Neuronal stem cell (in vitro differentiated cells): ENCODE results near the gene RBMS2.

Experiments used
- DNase-seq: peaks from one replicate; pipeline ENCODE4 v3.0.0-alpha.2; 2013; ENCODE audit warnings: low spot score
- H2AFZ ChIP-seq: one replicate; pipeline ENCODE4 v1.6.1; 2013; ENCODE audit warnings: mild to moderate bottlenecking, low read length, inconsistent platforms
- H2AK5ac ChIP-seq: 2 replicates; pipeline ENCODE4 v1.6.1; 2013; ENCODE audit warnings: low read depth, mild to moderate bottlenecking, inconsistent platforms, low read length, moderate library complexity, mixed read lengths
- H2BK120ac ChIP-seq: 2 replicates; pipeline ENCODE4 v1.6.1; 2013; ENCODE audit warnings: low read depth, mild to moderate bottlenecking, inconsistent platforms, low read length, moderate library complexity, mixed read lengths
- H2BK12ac ChIP-seq: one replicate; pipeline ENCODE4 v1.6.1; 2013; ENCODE audit warnings: low read length, inconsistent platforms
- H2BK15ac ChIP-seq: 2 replicates; pipeline ENCODE4 v1.6.1; 2013; ENCODE audit warnings: mild to moderate bottlenecking, low read length, inconsistent platforms, mixed read lengths
- H2BK5ac ChIP-seq: one replicate; pipeline ENCODE4 v1.6.1; 2013; ENCODE audit warnings: inconsistent platforms, mild to moderate bottlenecking, low read length, moderate library complexity
- H3K14ac ChIP-seq: one replicate; pipeline ENCODE4 v1.6.1; 2013; ENCODE audit warnings: low read length, inconsistent platforms
- H3K18ac ChIP-seq: 2 replicates; pipeline ENCODE4 v1.6.1; 2013; ENCODE audit warnings: low read length, inconsistent platforms
- H3K23ac ChIP-seq: 2 replicates; pipeline ENCODE4 v1.6.1; 2013; ENCODE audit warnings: low read depth, mild to moderate bottlenecking, mixed read lengths, low read length, inconsistent platforms; ENCODE audit not compliant: poor library complexity
- H3K27ac ChIP-seq: replicated peaks from 3 replicates; pipeline ENCODE4 v1.5.1; 2013; ENCODE audit warnings: low read length, inconsistent platforms
- H3K27me3 ChIP-seq, 3 experiments: 2 replicates each; pipeline ENCODE4 v1.6.1; 2013; ENCODE audit warnings: low read length in 3 of 3, mild to moderate bottlenecking in 2 of 3, inconsistent platforms in 1 of 3, low read depth in 1 of 3, mixed read lengths in 1 of 3, moderate library complexity in 1 of 3; ENCODE audit not compliant: control insufficient read depth in 3 of 3, insufficient read depth in 3 of 3
- H3K36me3 ChIP-seq, 2 donors: replicated peaks in 1 of 2; 2 replicates each; pipeline ENCODE4 v1.6.1; 2013; ENCODE audit warnings: low read length in 2 of 2; ENCODE audit not compliant: control insufficient read depth in 2 of 2, insufficient read depth in 2 of 2
- H3K4ac ChIP-seq: 2 replicates; pipeline ENCODE4 v1.6.1; 2013; ENCODE audit warnings: inconsistent platforms, mild to moderate bottlenecking, low read length, moderate library complexity
- H3K4me1 ChIP-seq, 2 donors: 1 replicate in 1 of 2; 2 replicates in 1 of 2; pipeline ENCODE4 v1.6.1; 2013; ENCODE audit warnings: low read length in 2 of 2, low read depth in 1 of 2; ENCODE audit not compliant: control insufficient read depth in 2 of 2, insufficient read depth in 1 of 2
- H3K4me2 ChIP-seq: one replicate; pipeline ENCODE4 v1.6.1; 2013; ENCODE audit warnings: mild to moderate bottlenecking, low read length, inconsistent platforms; ENCODE audit not compliant: insufficient read depth, poor library complexity, severe bottlenecking
- H3K4me3 ChIP-seq, 2 donors: 2 replicates each; pipeline ENCODE4 v1.5.1; 2013; ENCODE audit warnings: low read length in 2 of 2, mild to moderate bottlenecking in 2 of 2, inconsistent platforms in 1 of 2, moderate library complexity in 1 of 2
- H3K79me1 ChIP-seq: one replicate; pipeline ENCODE4 v1.6.1; 2013; ENCODE audit warnings: low read depth, mild to moderate bottlenecking, inconsistent platforms, low read length, moderate library complexity
- H3K9ac ChIP-seq: one replicate; pipeline ENCODE4 v1.6.1; 2013; ENCODE audit warnings: mild to moderate bottlenecking, low read depth, low read length, inconsistent platforms; ENCODE audit not compliant: poor library complexity
- H3K9me3 ChIP-seq, 2 donors: replicated peaks in 1 of 2; 2 replicates each; pipeline versions ENCODE3 to v1.6.1; 2013; ENCODE audit warnings: low read length in 2 of 2, mild to moderate bottlenecking in 2 of 2, inconsistent platforms in 1 of 2, low read depth in 1 of 2, mixed read lengths in 1 of 2, moderate library complexity in 1 of 2; ENCODE audit not compliant: control insufficient read depth in 2 of 2, insufficient read depth in 1 of 2
- H4K8ac ChIP-seq: one replicate; pipeline ENCODE4 v1.6.1; 2013; ENCODE audit warnings: low read depth, mild to moderate bottlenecking, inconsistent platforms, low read length, moderate library complexity
- H4K91ac ChIP-seq: one replicate; pipeline ENCODE4 v1.6.1; 2013; ENCODE audit warnings: low read length, low read depth, mild to moderate bottlenecking, inconsistent platforms; ENCODE audit not compliant: poor library complexity
- WGBS, 2 donors: extraction: QIAGEN DNeasy Blood & Tissue Kit; methylation state at CpG; one replicate each; pipeline ENCODE4 v1.1.7; 2013; ENCODE audit warnings: missing lambda C conversion rate in 2 of 2, mixed read lengths in 1 of 2; ENCODE audit not compliant: insufficient read length in 2 of 2, insufficient replicate concordance in 1 of 2; ENCODE audit errors: extremely low coverage in 2 of 2; 5-methylcytosine and 5-hydroxymethylcytosine counted together

The RBMS2 gene

GRCh38 chr12:56520506-56520905, 1.1 kb upstream of the RBMS2 start:
- Histone ChIP-seq H3K18ac (no peak overlapping the region), H3K14ac (no peak overlapping the region), H3K36me3 (no peaks in the 10 kb centered on the region), H3K4me3 (no peak overlapping the region), H3K23ac (no peak overlapping the region), H3K27ac (no peak overlapping the region), H3K9ac (no peak overlapping the region), H3K4ac (no peak overlapping the region), H3K79me1 (peaks cover 1% of the 10 kb centered on the region), H2BK12ac (no peak overlapping the region), H3K27me3 (no peaks in the 10 kb centered on the region), H2BK5ac (no peak overlapping the region), H2BK120ac (no peak overlapping the region), H2AFZ (peak overlapping the region; percentile 32), H3K4me2 (no peak overlapping the region), H4K8ac (no peak overlapping the region), H4K91ac (no peak overlapping the region), H3K4me1 (peaks cover 3 to 8% of the 10 kb centered on the region in 2 donors), H2BK15ac (no peak overlapping the region), H3K9me3 (no peaks in the 10 kb centered on the region), H2AK5ac (no peak overlapping the region)
- DNase-seq: no peak
- no CpG with 5 or more reads among the region's 1 CpG for WGBS, 2 donors

- Histone ChIP-seq H4K8ac (no peak overlapping the region), H3K27ac (no peak overlapping the region), H2BK120ac (no peak overlapping the region), H2BK15ac (no peak overlapping the region), H3K9ac (no peak overlapping the region), H3K4me1 (peaks cover 3 to 8% of the 10 kb centered on the region in 2 donors), H2AK5ac (no peak overlapping the region), H4K91ac (no peak overlapping the region), H3K27me3 (no peaks in the 10 kb centered on the region), H3K23ac (no peak overlapping the region), H3K4me2 (no peak overlapping the region), H3K4ac (no peak overlapping the region), H3K79me1 (peaks cover 1% of the 10 kb centered on the region), H2BK12ac (no peak overlapping the region), H3K14ac (no peak overlapping the region), H3K4me3 (peak overlapping the region in 1 of 2 donors; percentile 76), H3K36me3 (no peaks in the 10 kb centered on the region), H2AFZ (peak overlapping the region; percentile 87), H3K9me3 (no peaks in the 10 kb centered on the region), H2BK5ac (no peak overlapping the region), H3K18ac (no peak overlapping the region)
- WGBS, 2 donors: no CpG with 5 or more reads among the region's 8 CpGs
- no peak for DNase-seq
These were observed 421 bp upstream of the RBMS2 start for GRCh38 chr12:56521209-56521589.

GRCh38 chr12:56522411-56523193, 982 bp downstream of the RBMS2 start:
- Histone ChIP-seq H3K4me1 (peaks cover 3 to 8% of the 10 kb centered on the region in 2 donors), H2BK5ac (no peak overlapping the region), H3K4ac (no peak overlapping the region), H3K27ac (no peak overlapping the region), H3K4me3 (peak overlapping the region; percentile 76 to 80), H3K9ac (no peak overlapping the region), H3K18ac (no peak overlapping the region), H3K36me3 (no peaks in the 10 kb centered on the region), H2AFZ (peak overlapping the region; percentile 78), H4K91ac (no peak overlapping the region), H3K14ac (no peak overlapping the region), H3K27me3 (no peaks in the 10 kb centered on the region), H2AK5ac (no peak overlapping the region), H2BK15ac (no peak overlapping the region), H2BK120ac (no peak overlapping the region), H4K8ac (no peak overlapping the region), H3K4me2 (peak overlapping the region; percentile 54), H2BK12ac (no peak overlapping the region), H3K23ac (no peak overlapping the region), H3K79me1 (peaks cover 1% of the 10 kb centered on the region), H3K9me3 (no peaks in the 10 kb centered on the region)
- no CpG with 5 or more reads among the region's 4 CpGs for WGBS, 2 donors
- peak; percentile 6 for DNase-seq

GRCh38 chr12:56528846-56529245, 7.2 kb downstream of the RBMS2 start:
- no peak for DNase-seq
- Histone ChIP-seq H2BK120ac (no peak overlapping the region), H3K4me3 (no peak overlapping the region), H3K27me3 (no peaks in the 10 kb centered on the region), H2BK5ac (no peak overlapping the region), H3K9ac (no peak overlapping the region), H2AFZ (no peak overlapping the region), H3K36me3 (no peaks in the 10 kb centered on the region), H2BK15ac (no peak overlapping the region), H3K14ac (no peak overlapping the region), H3K23ac (no peak overlapping the region), H3K4ac (no peak overlapping the region), H4K91ac (no peak overlapping the region), H3K18ac (no peak overlapping the region), H4K8ac (no peak overlapping the region), H3K27ac (no peak overlapping the region), H3K4me1 (no peaks in the 10 kb centered on the region), H2BK12ac (no peak overlapping the region), H3K4me2 (no peak overlapping the region), H2AK5ac (no peak overlapping the region), H3K79me1 (no peaks in the 10 kb centered on the region), H3K9me3 (no peaks in the 10 kb centered on the region)
- no CpG with 5 or more reads among the region's 1 CpG for WGBS, 2 donors
